Body of pancreas (tissue), 4 donors: Measurements from ENCODE around the gene HTR2B. TPM values are rescaled to one million over a fixed set of nuclear protein-coding genes. Genes with fewer than 3 reads are reported as not detected.

ENCODE experiments used
- ATAC-seq: fragments of 150-250 bp; one replicate; pipeline ENCODE4 v1.9.1; 2016
- DNase-seq, 4 donors: peaks; one replicate each; pipeline ENCODE4 v3.0.0-alpha.2; 2019
- H3K27ac ChIP-seq, 4 donors: fragments of 200-600 bp; sonication (generic); 1 replicate in 3 of 4; 2 replicates in 1 of 4; pipeline versions ENCODE4 v1.5.1 to v1.6.1; 2016 to 2019; ENCODE audit warnings: mild to moderate bottlenecking in 1 of 4, mixed read lengths in 1 of 4, moderate library complexity in 1 of 4
- H3K27me3 ChIP-seq, 2 donors: fragments of 200-600 bp; sonication (generic); one replicate each; pipeline ENCODE4 v1.6.0; 2016; ENCODE audit warnings: mild to moderate bottlenecking in 1 of 2
- H3K36me3 ChIP-seq, 2 donors: fragments of 200-600 bp; sonication (generic); replicated peaks in 1 of 2; 2 replicates each; pipeline ENCODE4 v1.5.1; 2016; ENCODE audit warnings: low read depth in 2 of 2; ENCODE audit not compliant: insufficient read depth in 1 of 2
- H3K4me1 ChIP-seq: fragments of 200-600 bp; sonication (generic); one replicate; pipeline ENCODE4 v1.6.0; 2016
- H3K4me3 ChIP-seq, 2 donors: fragments of 200-600 bp; sonication (generic); 1 replicate in 1 of 2; 2 replicates in 1 of 2; pipeline ENCODE4 v1.5.1; 2016 to 2019
- H3K9me3 ChIP-seq, 3 donors: fragments of 200-600 bp; sonication (generic); 1 replicate in 2 of 3; 2 replicates in 1 of 3; pipeline ENCODE4 v1.5.1; 2016
- POLR2A ChIP-seq, 3 donors: fragments of 450-650 bp; IDR thresholded peaks; one replicate each; pipeline ENCODE4 v1.6.1; 2016; ENCODE audit warnings: antibody characterized with exemption in 3 of 3, mild to moderate bottlenecking in 2 of 3
- WGBS, 2 donors: methylation state at CpG; one replicate each; pipeline ENCODE4 v1.1.5; 2017; 5-methylcytosine and 5-hydroxymethylcytosine counted together
- intact Hi-C: fragments of 100-400 bp; cut with DNase I; formaldehyde crosslinking; loops from one replicate; pipeline ENCODE4 v1.15.1; 2023
- total RNA-seq, 2 donors: library from RNA; depleted of rRNA; stranded (reverse); fragments of >200 nt; gene quantifications; one replicate each; pipeline ENCODE4 v1.1.0, GENCODE V29; 2016
- TF ChIP-seq, protein P1 (sequence below), 7 experiments: fragments of 450-650 bp in 4 of 7; fragments of 200-600 bp in 3 of 7; sonication (generic) in 3 of 7; IDR thresholded peaks; one replicate each; pipeline ENCODE4 v1.5.1; 2016 to 2019; ENCODE audit warnings: antibody characterized with exemption in 7 of 7

HTR2B gene
- total RNA-seq, 2 donors from 2014 or later, result not detected

DNA sequence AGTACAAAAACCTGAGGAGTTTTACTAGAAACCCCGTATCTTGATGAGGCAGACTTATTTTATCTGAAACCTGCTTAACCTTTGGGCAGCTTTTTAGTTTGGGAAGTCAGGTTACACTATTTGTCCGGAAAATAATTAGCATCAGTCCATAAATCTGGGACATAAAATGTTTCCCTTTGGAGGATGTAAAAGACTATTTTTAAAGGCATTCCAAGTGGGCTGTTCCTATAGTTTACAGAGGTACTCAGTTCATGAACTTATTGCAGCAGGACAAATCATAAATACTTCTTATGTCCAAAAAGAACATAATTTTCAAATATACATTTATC, 6.3 kb downstream of the HTR2B start:
- WGBS, 2 donors, result 88 to 89% methylated on average over 2 of the region's 2 CpGs
- Histone ChIP-seq H3K9me3 (no peaks in the 10 kb centered on the region), H3K27me3 (no peaks in the 10 kb centered on the region), H3K4me3 (no peak overlapping the region), H3K27ac (no peak overlapping the region), H3K36me3 (no peaks in the 10 kb centered on the region), H3K4me1 (peaks cover 6% of the 10 kb centered on the region)
- ATAC-seq, result no peak
- TF ChIP-seq POLR2A (IDR thresholded peaks at IDR 0.05), result no peak
- TF ChIP-seq, protein P1, sequence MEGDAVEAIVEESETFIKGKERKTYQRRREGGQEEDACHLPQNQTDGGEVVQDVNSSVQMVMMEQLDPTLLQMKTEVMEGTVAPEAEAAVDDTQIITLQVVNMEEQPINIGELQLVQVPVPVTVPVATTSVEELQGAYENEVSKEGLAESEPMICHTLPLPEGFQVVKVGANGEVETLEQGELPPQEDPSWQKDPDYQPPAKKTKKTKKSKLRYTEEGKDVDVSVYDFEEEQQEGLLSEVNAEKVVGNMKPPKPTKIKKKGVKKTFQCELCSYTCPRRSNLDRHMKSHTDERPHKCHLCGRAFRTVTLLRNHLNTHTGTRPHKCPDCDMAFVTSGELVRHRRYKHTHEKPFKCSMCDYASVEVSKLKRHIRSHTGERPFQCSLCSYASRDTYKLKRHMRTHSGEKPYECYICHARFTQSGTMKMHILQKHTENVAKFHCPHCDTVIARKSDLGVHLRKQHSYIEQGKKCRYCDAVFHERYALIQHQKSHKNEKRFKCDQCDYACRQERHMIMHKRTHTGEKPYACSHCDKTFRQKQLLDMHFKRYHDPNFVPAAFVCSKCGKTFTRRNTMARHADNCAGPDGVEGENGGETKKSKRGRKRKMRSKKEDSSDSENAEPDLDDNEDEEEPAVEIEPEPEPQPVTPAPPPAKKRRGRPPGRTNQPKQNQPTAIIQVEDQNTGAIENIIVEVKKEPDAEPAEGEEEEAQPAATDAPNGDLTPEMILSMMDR (IDR thresholded peaks at IDR 0.05), result no peak
- no peak for DNase-seq
- intact Hi-C loops, result no loop called here

DNA sequence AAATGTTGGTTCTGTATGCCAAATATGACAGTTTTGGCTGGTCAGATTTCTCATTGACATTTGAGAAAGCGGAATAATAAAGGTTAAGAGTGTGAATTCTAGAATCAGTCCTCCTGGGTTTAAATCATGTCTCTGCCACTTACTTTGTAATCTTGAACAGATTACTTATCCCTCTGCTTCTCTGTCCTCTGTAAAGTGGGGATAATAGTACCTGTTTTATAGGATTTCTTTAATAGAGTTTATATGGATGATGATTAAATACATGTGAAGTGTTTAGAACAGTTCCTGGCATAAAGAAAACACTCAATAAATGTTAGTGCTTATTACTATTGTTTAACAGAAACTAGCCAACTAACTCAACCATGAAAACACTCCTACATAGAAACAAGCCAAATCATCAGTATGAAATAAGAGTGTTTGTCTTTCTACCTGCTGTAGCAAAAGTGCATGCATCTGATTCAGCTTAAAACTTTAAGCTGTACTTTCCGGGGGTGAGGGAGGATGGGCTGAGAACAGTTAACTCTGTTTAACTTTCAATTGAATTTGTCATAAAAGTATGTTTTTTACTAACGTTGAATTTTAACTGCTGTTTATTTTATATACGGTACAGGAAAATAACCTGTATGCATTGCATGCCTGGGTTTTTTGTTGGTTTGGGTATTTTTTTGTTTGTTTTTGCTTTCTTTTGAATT, 6.8 kb downstream of the HTR2B start:
- WGBS, 2 donors, result 77 to 79% methylated on average over 4 of the region's 4 CpGs
- no peak overlapping the region for H3K27ac ChIP-seq
- DNase-seq (no peak), ATAC-seq (no peak)
- no peaks in the 10 kb centered on the region for H3K36me3 ChIP-seq
- peaks cover under 1% of the 10 kb centered on the region for H3K4me1 ChIP-seq
- intact Hi-C loops, result no loop called here
- H3K27me3 ChIP-seq, result no peaks in the 10 kb centered on the region
- no peaks in the 10 kb centered on the region for H3K9me3 ChIP-seq
- TF ChIP-seq, protein P1 (IDR thresholded peaks at IDR 0.05), result no peak
- no peak for TF ChIP-seq POLR2A (IDR thresholded peaks at IDR 0.05)
- H3K4me3 ChIP-seq, result no peak overlapping the region

DNA sequence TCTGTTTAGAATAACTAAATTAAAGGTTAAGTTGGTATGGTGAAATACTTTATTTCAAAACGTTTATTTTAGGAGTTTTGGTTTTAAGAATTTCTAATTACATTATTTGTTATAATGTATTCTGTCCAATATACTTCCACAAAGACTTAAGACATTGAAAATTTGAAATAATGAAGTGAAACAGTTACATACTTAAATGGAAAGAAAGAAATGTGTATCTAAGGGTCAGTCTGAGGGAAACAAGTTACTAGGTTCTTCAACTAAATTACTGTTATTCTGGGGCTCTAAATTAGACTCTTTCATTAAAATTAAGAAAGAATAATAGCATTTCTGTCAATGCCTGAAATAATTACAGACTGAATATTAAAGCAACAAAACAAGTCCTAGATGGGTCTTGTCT, 7.7 kb downstream of the HTR2B start:
- no peaks in the 10 kb centered on the region for H3K4me1 ChIP-seq
- no peaks in the 10 kb centered on the region for H3K27me3 ChIP-seq
- H3K27ac ChIP-seq, result no peak overlapping the region
- WGBS, 2 donors, result 30 to 31% methylated on average over 1 of the region's 1 CpG
- intact Hi-C loops, result no loop called here
- H3K36me3 ChIP-seq, result no peaks in the 10 kb centered on the region
- no peaks in the 10 kb centered on the region for H3K9me3 ChIP-seq
- TF ChIP-seq, protein P1 (IDR thresholded peaks at IDR 0.05), result no peak
- TF ChIP-seq POLR2A (IDR thresholded peaks at IDR 0.05), result no peak
- DNase-seq, result no peak
- ATAC-seq, result no peak
- no peak overlapping the region for H3K4me3 ChIP-seq

DNA sequence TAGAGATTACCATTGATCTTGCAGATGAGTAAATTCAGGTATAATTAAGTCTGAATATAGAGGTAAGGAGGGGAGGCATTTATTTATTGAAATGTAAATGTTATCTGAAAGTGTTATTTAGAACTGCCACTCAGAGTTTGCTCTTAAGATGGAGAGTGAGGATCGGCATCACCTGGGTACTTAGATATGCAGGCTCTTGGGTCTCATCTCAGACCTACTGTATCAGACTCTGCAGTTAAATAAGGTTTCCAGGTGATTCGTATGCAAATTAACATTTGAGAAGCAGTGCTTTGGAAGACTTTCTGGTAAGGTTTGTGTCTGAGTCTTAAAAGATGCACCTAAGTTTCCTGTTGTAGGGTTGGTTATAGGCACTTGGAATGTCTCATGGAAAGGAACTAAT, 9.2 kb downstream of the HTR2B start:
- no peak for ATAC-seq
- no peak overlapping the region for H3K4me3 ChIP-seq
- H3K27me3 ChIP-seq, result no peaks in the 10 kb centered on the region
- intact Hi-C loops, result no loop called here
- no peak for DNase-seq
- no peaks in the 10 kb centered on the region for H3K9me3 ChIP-seq
- no peaks in the 10 kb centered on the region for H3K36me3 ChIP-seq
- no peak for TF ChIP-seq POLR2A (IDR thresholded peaks at IDR 0.05)
- TF ChIP-seq, protein P1 (IDR thresholded peaks at IDR 0.05), result no peak
- WGBS, 2 donors, result 89 to 94% methylated on average over 2 of the region's 2 CpGs
- H3K4me1 ChIP-seq, result no peaks in the 10 kb centered on the region
- no peak overlapping the region for H3K27ac ChIP-seq

DNA sequence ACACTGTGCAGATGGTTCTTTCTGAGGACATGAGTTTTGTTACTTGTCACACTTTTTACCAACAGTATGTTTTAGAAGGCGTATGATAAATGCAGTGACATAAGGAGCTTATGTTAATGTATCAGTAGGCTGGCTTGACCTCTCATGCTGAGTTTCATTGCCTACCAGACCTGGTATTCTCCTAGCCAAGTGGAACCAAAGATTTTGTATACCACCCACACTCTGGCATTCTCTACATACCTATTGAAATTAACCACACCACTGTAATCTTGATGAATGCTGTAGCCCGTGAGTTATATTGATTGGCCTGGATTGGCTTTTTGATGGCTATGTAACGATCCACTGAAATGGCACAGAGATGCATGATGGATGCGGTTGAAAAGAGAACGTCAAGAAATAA, 11.4 kb downstream of the HTR2B start:
- intact Hi-C loops, result no loop called here
- no peaks in the 10 kb centered on the region for H3K27me3 ChIP-seq
- no peaks in the 10 kb centered on the region for H3K4me1 ChIP-seq
- no peaks in the 10 kb centered on the region for H3K9me3 ChIP-seq
- H3K4me3 ChIP-seq, result no peak overlapping the region
- H3K36me3 ChIP-seq, result no peaks in the 10 kb centered on the region
- no peak overlapping the region for H3K27ac ChIP-seq
- no peak for ATAC-seq
- no peak for DNase-seq
- TF ChIP-seq POLR2A (IDR thresholded peaks at IDR 0.05), result no peak
- TF ChIP-seq, protein P1 (IDR thresholded peaks at IDR 0.05), result no peak
- WGBS, 2 donors, result 90 to 94% methylated on average over 5 of the region's 5 CpGs
